H9 (cell line): ENCODE data around the gene DOCK2. TPM values are rescaled to one million over a fixed set of nuclear protein-coding genes. Genes with fewer than 3 reads are reported as not detected.

Experiments
- DNase-seq: peaks from one replicate; pipeline ENCODE4 v3.0.0-alpha.2; 2017
- H2AFZ ChIP-seq: one replicate; pipeline ENCODE4 v1.6.1; 2013; ENCODE audit warnings: mild to moderate bottlenecking, low read length, control low read depth, moderate library complexity
- H2AK5ac ChIP-seq: 2 replicates; pipeline ENCODE4 v1.6.1; 2013; ENCODE audit warnings: low read length, control low read depth, mixed read lengths; ENCODE audit not compliant: insufficient read length
- H2BK120ac ChIP-seq: one replicate; pipeline ENCODE4 v1.6.1; 2013; ENCODE audit warnings: low read depth, mild to moderate bottlenecking, low read length, control low read depth, inconsistent platforms; ENCODE audit not compliant: poor library complexity, severe bottlenecking
- H2BK12ac ChIP-seq: 2 replicates; pipeline ENCODE4 v1.6.1; 2013; ENCODE audit warnings: low read length, control low read depth, mixed read lengths, low read depth; ENCODE audit not compliant: insufficient read length
- H2BK15ac ChIP-seq: 2 replicates; pipeline ENCODE4 v1.6.1; 2013; ENCODE audit warnings: low read depth, low read length, control low read depth
- H2BK20ac ChIP-seq: one replicate; pipeline ENCODE4 v1.6.1; 2013; ENCODE audit warnings: low read depth, mild to moderate bottlenecking, low read length, control low read depth, inconsistent platforms; ENCODE audit not compliant: poor library complexity, severe bottlenecking
- H2BK5ac ChIP-seq: 2 replicates; pipeline ENCODE4 v1.6.1; 2013; ENCODE audit warnings: low read length, control low read depth, mixed read lengths; ENCODE audit not compliant: insufficient read length
- H3K14ac ChIP-seq: 2 replicates; pipeline ENCODE4 v1.6.1; 2013; ENCODE audit warnings: low read length, control low read depth; ENCODE audit not compliant: insufficient read depth
- H3K18ac ChIP-seq: 2 replicates; pipeline ENCODE4 v1.6.1; 2013; ENCODE audit warnings: low read depth, mild to moderate bottlenecking, mixed read lengths, low read length, control low read depth; ENCODE audit not compliant: insufficient read length
- H3K23ac ChIP-seq: 2 replicates; pipeline ENCODE4 v1.6.1; 2013; ENCODE audit warnings: low read length, control low read depth, mixed read lengths, low read depth; ENCODE audit not compliant: insufficient read length
- H3K23me2 ChIP-seq: 2 replicates; pipeline ENCODE4 v1.6.1; 2013; ENCODE audit warnings: low read depth, mild to moderate bottlenecking, mixed read lengths, low read length, control low read depth; ENCODE audit not compliant: insufficient read length, poor library complexity, severe bottlenecking
- H3K27ac ChIP-seq: 2 replicates; pipeline ENCODE4 v1.5.1; 2013; ENCODE audit warnings: low read length, control low read depth, mixed read lengths, low read depth; ENCODE audit not compliant: insufficient read length
- H3K27me3 ChIP-seq: 2 replicates; pipeline ENCODE4 v1.6.1; 2013; ENCODE audit warnings: low read length, control low read depth, inconsistent platforms; ENCODE audit not compliant: insufficient read depth
- H3K4ac ChIP-seq: 2 replicates; pipeline ENCODE4 v1.6.1; 2013; ENCODE audit warnings: low read depth, mild to moderate bottlenecking, control low read depth, inconsistent platforms, low read length, moderate library complexity
- H3K4me1 ChIP-seq: 2 replicates; pipeline ENCODE4 v1.6.1; 2013; ENCODE audit warnings: low read length, control low read depth, inconsistent platforms; ENCODE audit not compliant: insufficient read depth
- H3K4me2 ChIP-seq: 2 replicates; pipeline ENCODE4 v1.6.1; 2013; ENCODE audit warnings: low read length, control low read depth, mixed read lengths; ENCODE audit not compliant: insufficient read length, insufficient read depth
- H3K56ac ChIP-seq: 2 replicates; pipeline ENCODE4 v1.6.1; 2013; ENCODE audit warnings: low read depth, mild to moderate bottlenecking, mixed read lengths, low read length, control low read depth; ENCODE audit not compliant: insufficient read length
- H3K79me1 ChIP-seq: 2 replicates; pipeline ENCODE4 v1.6.1; 2013; ENCODE audit warnings: low read depth, mild to moderate bottlenecking, moderate library complexity, low read length, control low read depth, inconsistent platforms; ENCODE audit not compliant: insufficient read depth, poor library complexity, severe bottlenecking
- H3K79me2 ChIP-seq: 2 replicates; pipeline ENCODE4 v1.6.1; 2013; ENCODE audit warnings: low read length, control low read depth, inconsistent platforms; ENCODE audit not compliant: insufficient read depth
- H3K9ac ChIP-seq: 2 replicates; pipeline ENCODE4 v1.6.1; 2013; ENCODE audit warnings: low read length, control low read depth, mixed read lengths; ENCODE audit not compliant: insufficient read length; ENCODE audit errors: extremely low read depth
- H3K9me3 ChIP-seq: one replicate; pipeline ENCODE4 v1.6.1; 2013; ENCODE audit warnings: low read depth, low read length, inconsistent platforms; ENCODE audit not compliant: control insufficient read depth
- H3T11ph ChIP-seq: one replicate; pipeline ENCODE4 v1.6.1; 2013; ENCODE audit warnings: mild to moderate bottlenecking, low read length, control low read depth, inconsistent platforms
- H4K20me1 ChIP-seq: one replicate; pipeline ENCODE4 v1.6.1; 2013; ENCODE audit not compliant: control insufficient read depth, insufficient read length, insufficient read depth
- H4K5ac ChIP-seq: 2 replicates; pipeline ENCODE4 v1.6.1; 2013; ENCODE audit warnings: low read depth, mild to moderate bottlenecking, mixed read lengths, low read length, control low read depth; ENCODE audit not compliant: insufficient read length
- H4K8ac ChIP-seq: replicated peaks from 2 replicates; pipeline ENCODE4 v1.6.1; 2013; ENCODE audit warnings: low read length, control low read depth, mixed read lengths, low read depth; ENCODE audit not compliant: insufficient read length
- H4K91ac ChIP-seq: 2 replicates; pipeline ENCODE4 v1.6.1; 2013; ENCODE audit warnings: low read depth, mild to moderate bottlenecking, moderate library complexity, mixed read lengths, low read length, control low read depth; ENCODE audit not compliant: insufficient read length
- H3K27ac Mint-ChIP-seq, 3 experiments: 2 replicates in 2 of 3; 3 replicates in 1 of 3; pipeline ENCODE4 v1.8.0; 2020 to 2021; ENCODE audit warnings: mixed read lengths in 3 of 3, mild to moderate bottlenecking in 1 of 3, moderate library complexity in 1 of 3
- H3K27me3 Mint-ChIP-seq: 2 replicates; pipeline ENCODE4 v1.8.0; 2021; ENCODE audit warnings: low read depth, mild to moderate bottlenecking, moderate library complexity, mixed read lengths
- H3K36me3 Mint-ChIP-seq, 3 experiments: 2 replicates in 2 of 3; 3 replicates in 1 of 3; pipeline ENCODE4 v1.8.0; 2020 to 2021; ENCODE audit warnings: low read depth in 3 of 3, mixed read lengths in 3 of 3; ENCODE audit not compliant: insufficient read depth in 1 of 3
- H3K4me1 Mint-ChIP-seq, 2 experiments: 2 replicates each; pipeline ENCODE4 v1.8.0; 2020; ENCODE audit warnings: mixed read lengths in 2 of 2
- H3K4me3 Mint-ChIP-seq, 2 experiments: 2 replicates in 1 of 2; 3 replicates in 1 of 2; pipeline ENCODE4 v1.8.0; 2020 to 2021; ENCODE audit warnings: mild to moderate bottlenecking in 2 of 2, mixed read lengths in 2 of 2, moderate library complexity in 1 of 2
- H3K9me3 Mint-ChIP-seq, 2 experiments: 2 replicates in 1 of 2; 3 replicates in 1 of 2; pipeline ENCODE4 v1.8.0; 2020; ENCODE audit warnings: mild to moderate bottlenecking in 2 of 2, mixed read lengths in 2 of 2, moderate library complexity in 1 of 2
- CTCF ChIP-seq: fragments of 200-600 bp; sonication (generic); conservative IDR thresholded peaks from 3 replicates; pipeline ENCODE4 v1.8.0; 2021; ENCODE audit warnings: antibody characterized with exemption, mild to moderate bottlenecking
- WGBS: extraction: QIAGEN DNeasy Blood & Tissue Kit; methylation state at CpG from one replicate; pipeline ENCODE4 v1.1.7; 2013; ENCODE audit warnings: missing lambda C conversion rate, low lambda C conversion rate, mixed read lengths; ENCODE audit not compliant: insufficient read length; ENCODE audit errors: extremely low coverage; 5-methylcytosine and 5-hydroxymethylcytosine counted together
- total RNA-seq: library from RNA; stranded (reverse); gene quantifications from 2 replicates; pipeline ENCODE4 v1.2.1, GENCODE V29; 2021

The DOCK2 gene
- total RNA-seq, 1 experiment from 2014 or later: 7.8 TPM

- no peaks in the 10 kb centered on the region for H4K20me1 ChIP-seq
- peaks cover 2 to 8% of the 10 kb centered on the region in 2 experiments; a peak in 2 of 5 replicates for H3K9me3 Mint-ChIP-seq
- H2AFZ ChIP-seq: no peak overlapping the region
- no peak overlapping the region for H2BK12ac ChIP-seq
- H4K8ac ChIP-seq: no peak overlapping the region
- no peak overlapping the region for H3K4ac ChIP-seq
- no peak overlapping the region for H3K4me2 ChIP-seq
- TF ChIP-seq CTCF: no peak
- H2BK15ac ChIP-seq: no peak overlapping the region
- no peak overlapping the region for H2AK5ac ChIP-seq
- no peaks in the 10 kb centered on the region for H3K23me2 ChIP-seq
- H3K23ac ChIP-seq: no peak overlapping the region
- no peaks in the 10 kb centered on the region for H3K27me3 ChIP-seq
- H2BK20ac ChIP-seq: no peak overlapping the region
- H3K14ac ChIP-seq: no peak overlapping the region
- peaks cover 0 to under 1% of the 10 kb centered on the region in 2 experiments; a peak in 1 of 4 replicates for H3K4me1 Mint-ChIP-seq
- no peak overlapping the region for H3T11ph ChIP-seq
- H2BK5ac ChIP-seq: no peak overlapping the region
- H4K5ac ChIP-seq: no peak overlapping the region
- no peak overlapping the region for H3K18ac ChIP-seq
- DNase-seq: no peak
- no peak overlapping the region for H3K9ac ChIP-seq
- no peaks in the 10 kb centered on the region for H3K4me1 ChIP-seq
- WGBS: no CpG with 5 or more reads among the region's 4 CpGs
- no peak overlapping the region for H3K56ac ChIP-seq
- no peak overlapping the region for H2BK120ac ChIP-seq
- no peak overlapping the region for H4K91ac ChIP-seq
- no peaks in the 10 kb centered on the region for H3K9me3 ChIP-seq
- H3K27me3 Mint-ChIP-seq: peaks cover 7% of the 10 kb centered on the region
- H3K79me1 ChIP-seq: no peaks in the 10 kb centered on the region
- no peak overlapping the region for H3K27ac Mint-ChIP-seq
- no peak overlapping the region for H3K4me3 Mint-ChIP-seq
- H3K27ac ChIP-seq: no peak overlapping the region
- H3K36me3 Mint-ChIP-seq: 0 out of 7 replicates have a peak, but pooled peaks cover 0 to 2% (median 0%) of the 10 kb centered on the region in 3 experiments
- no peaks in the 10 kb centered on the region for H3K79me2 ChIP-seq
Measured at GRCh38 chr5:169631360-169631759, 5.7 kb upstream of the DOCK2 start.
